Panc1 (cell line): ENCODE data around the gene SLCO3A1.

Source experiments
- CTCF ChIP-seq: fragments of 450-650 bp; IDR thresholded peaks from 2 replicates; pipeline ENCODE4 v1.5.1; 2017; ENCODE audit warnings: mild to moderate bottlenecking
- SIN3A ChIP-seq: IDR thresholded peaks from 2 replicates; pipeline ENCODE4 v1.6.1; 2012; ENCODE audit warnings: low read depth, mild to moderate bottlenecking, low read length, moderate library complexity, borderline replicate concordance; ENCODE audit not compliant: insufficient read depth
- TCF7L2 ChIP-seq: IDR thresholded peaks from 2 replicates; pipeline ENCODE4 v1.6.1; 2011; ENCODE audit warnings: mild to moderate bottlenecking, low read depth, low read length, inconsistent platforms

- no peak for TF ChIP-seq TCF7L2
- TF ChIP-seq SIN3A, result no peak
- TF ChIP-seq CTCF, result no peak
Measured at GRCh38 chr15:91816942-91817341, 36.6 kb upstream of the SLCO3A1 start.
